Measurements from ENCODE around the gene CDK13.

CDK13 gene

GRCh38 chr7:40027545-40027944, 77.5 kb downstream of the CDK13 start:
- H3F3A ChIP-seq (ENCODE audit: insufficient read depth, low read length), result no peaks in the 10 kb centered on the region
- H3K9me3 ChIP-seq (replicated peaks; ENCODE audit: insufficient read depth, low read length), result no peaks in the 10 kb centered on the region
- H3K27me3 ChIP-seq (replicated peaks; ENCODE audit: insufficient read depth, low read length), result no peaks in the 10 kb centered on the region
- TF ChIP-seq EZH2phosphoT487 (IDR thresholded peaks at IDR 0.05; ENCODE audit: low read length) (no peak), CTCF (IDR thresholded peaks at IDR 0.05; ENCODE audit: low read length) (no peak), EZH2 (optimal IDR thresholded peaks at IDR 0.05; ENCODE audit: low read depth, low read length) (no peak)
- H3K4me2 ChIP-seq (ENCODE audit: low read depth, low read length), result no peak overlapping the region
- no peaks in the 10 kb centered on the region for H4K20me1 ChIP-seq (ENCODE audit: insufficient read depth, low read length)
- H3K36me3 ChIP-seq (replicated peaks; ENCODE audit: insufficient read depth, low read length), result no peaks in the 10 kb centered on the region; the same call in 1 of the 2 replicates
- H3K9ac ChIP-seq (ENCODE audit: low read length), result no peak overlapping the region
- no peaks in the 10 kb centered on the region for H3K4me1 ChIP-seq (ENCODE audit: low read length)
- no peak for DNase-seq
- no peak overlapping the region for H3K27ac ChIP-seq (ENCODE audit: low read length)
- H3K4me3 ChIP-seq (ENCODE audit: low read length), result no peak overlapping the region
- no peaks in the 10 kb centered on the region for H3K9me2 ChIP-seq (replicated peaks; ENCODE audit: insufficient read depth, low read length)
- peaks cover 2% of the 10 kb centered on the region; the same call in 1 of the 2 replicates for H3K79me2 ChIP-seq (ENCODE audit: low read length)
- no peak overlapping the region for H2AFZ ChIP-seq (ENCODE audit: low read length)

GRCh38 chr7:40033826-40034225, 83.8 kb downstream of the CDK13 start:
- Histone ChIP-seq H3K9ac (ENCODE audit: low read length) (no peak overlapping the region), H4K20me1 (ENCODE audit: insufficient read depth, low read length) (no peaks in the 10 kb centered on the region), H3F3A (ENCODE audit: insufficient read depth, low read length) (no peaks in the 10 kb centered on the region), H3K4me2 (ENCODE audit: low read depth, low read length) (no peak overlapping the region), H2AFZ (ENCODE audit: low read length) (no peak overlapping the region), H3K9me3 (replicated peaks; ENCODE audit: insufficient read depth, low read length) (no peaks in the 10 kb centered on the region), H3K9me2 (replicated peaks; ENCODE audit: insufficient read depth, low read length) (no peaks in the 10 kb centered on the region), H3K36me3 (replicated peaks; ENCODE audit: insufficient read depth, low read length) (no peaks in the 10 kb centered on the region; the same call in 1 of the 2 replicates), H3K4me1 (ENCODE audit: low read length) (no peaks in the 10 kb centered on the region), H3K4me3 (ENCODE audit: low read length) (no peak overlapping the region), H3K27me3 (replicated peaks; ENCODE audit: insufficient read depth, low read length) (no peaks in the 10 kb centered on the region), H3K79me2 (ENCODE audit: low read length) (peaks cover 16% of the 10 kb centered on the region), H3K27ac (ENCODE audit: low read length) (no peak overlapping the region)
- DNase-seq, result no peak
- no peak for TF ChIP-seq EZH2 (optimal IDR thresholded peaks at IDR 0.05; ENCODE audit: low read depth, low read length)
- no peak for TF ChIP-seq CTCF (IDR thresholded peaks at IDR 0.05; ENCODE audit: low read length)
- TF ChIP-seq EZH2phosphoT487 (IDR thresholded peaks at IDR 0.05; ENCODE audit: low read length), result no peak

GRCh38 chr7:40041456-40041855, 91.4 kb downstream of the CDK13 start:
- H3K9ac ChIP-seq (ENCODE audit: low read length), result no peak overlapping the region
- H3K4me3 ChIP-seq (ENCODE audit: low read length), result no peak overlapping the region
- no peaks in the 10 kb centered on the region for H3K9me2 ChIP-seq (replicated peaks; ENCODE audit: insufficient read depth, low read length)
- TF ChIP-seq CTCF (IDR thresholded peaks at IDR 0.05; ENCODE audit: low read length) (no peak), EZH2 (optimal IDR thresholded peaks at IDR 0.05; ENCODE audit: low read depth, low read length) (no peak), EZH2phosphoT487 (IDR thresholded peaks at IDR 0.05; ENCODE audit: low read length) (no peak)
- peaks cover 5% of the 10 kb centered on the region; the same call in 1 of the 2 replicates for H3K79me2 ChIP-seq (ENCODE audit: low read length)
- H3K27me3 ChIP-seq (replicated peaks; ENCODE audit: insufficient read depth, low read length), result no peaks in the 10 kb centered on the region
- no peaks in the 10 kb centered on the region for H3K4me1 ChIP-seq (ENCODE audit: low read length)
- H3K4me2 ChIP-seq (ENCODE audit: low read depth, low read length), result no peak overlapping the region
- H3K36me3 ChIP-seq (replicated peaks; ENCODE audit: insufficient read depth, low read length), result no peaks in the 10 kb centered on the region
- no peaks in the 10 kb centered on the region for H3F3A ChIP-seq (ENCODE audit: insufficient read depth, low read length)
- no peaks in the 10 kb centered on the region for H3K9me3 ChIP-seq (replicated peaks; ENCODE audit: insufficient read depth, low read length)
- no peak overlapping the region for H2AFZ ChIP-seq (ENCODE audit: low read length)
- no peak overlapping the region for H3K27ac ChIP-seq (ENCODE audit: low read length)
- H4K20me1 ChIP-seq (ENCODE audit: insufficient read depth, low read length), result no peaks in the 10 kb centered on the region
- DNase-seq, result no peak
